Measurements from ENCODE around the gene KCNK6.
A peak's percentile ranks its signal among the peaks of the same experiment; 100 is the strongest.

KCNK6 gene

GRCh38 chr19:38298821-38299680 is 20.6 kb upstream of the KCNK6 start:
- DNase-seq (ENCODE audit: low spot score): no peak

- DNase-seq (ENCODE audit: low spot score): no peak
These were observed 15.9 kb upstream of the KCNK6 start, which contains the start of gene C19orf33 for GRCh38 chr19:38303517-38304351. TSS of gene C19orf33 (plus strand) at chr19:38304251. CDS start at chr19:38304262, 11 bp downstream.

- DNase-seq (ENCODE audit: low spot score): no peak
These were observed 15.2 kb upstream of the KCNK6 start for GRCh38 chr19:38304352-38304865.

DNA sequence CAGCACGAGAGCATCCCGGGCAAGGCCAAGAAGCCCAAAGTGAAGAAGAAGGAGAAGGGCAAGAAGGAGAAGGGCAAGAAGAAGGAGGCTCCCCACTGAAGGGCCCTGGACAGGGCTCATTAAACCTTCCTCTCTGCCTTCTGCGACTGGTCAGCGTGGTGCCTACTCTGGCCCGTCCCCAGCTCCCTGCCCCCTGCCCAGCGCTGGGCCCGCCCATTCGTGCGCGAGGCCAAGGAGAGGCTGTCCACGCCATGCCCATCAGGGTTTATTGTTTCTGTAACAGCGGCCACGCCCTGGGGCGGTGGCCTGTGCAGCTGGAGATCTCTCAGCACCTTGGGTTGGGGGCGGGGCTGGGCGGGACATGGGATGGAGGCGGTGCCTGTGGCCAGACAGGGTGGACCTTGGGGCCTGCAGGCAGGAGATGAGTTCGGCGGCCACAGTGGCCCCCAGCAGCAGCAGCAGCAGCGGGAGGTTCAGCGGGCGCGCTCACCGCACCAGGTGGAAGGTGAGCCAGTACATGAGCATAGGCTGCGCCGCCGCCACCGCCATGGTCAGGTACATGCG is 14.7 kb upstream of the KCNK6 start:
- DNase-seq (ENCODE audit: low spot score): no peak

GRCh38 chr19:38306236-38306635 is 13.4 kb upstream of the KCNK6 start:
- no peak for DNase-seq (ENCODE audit: low spot score)

DNA sequence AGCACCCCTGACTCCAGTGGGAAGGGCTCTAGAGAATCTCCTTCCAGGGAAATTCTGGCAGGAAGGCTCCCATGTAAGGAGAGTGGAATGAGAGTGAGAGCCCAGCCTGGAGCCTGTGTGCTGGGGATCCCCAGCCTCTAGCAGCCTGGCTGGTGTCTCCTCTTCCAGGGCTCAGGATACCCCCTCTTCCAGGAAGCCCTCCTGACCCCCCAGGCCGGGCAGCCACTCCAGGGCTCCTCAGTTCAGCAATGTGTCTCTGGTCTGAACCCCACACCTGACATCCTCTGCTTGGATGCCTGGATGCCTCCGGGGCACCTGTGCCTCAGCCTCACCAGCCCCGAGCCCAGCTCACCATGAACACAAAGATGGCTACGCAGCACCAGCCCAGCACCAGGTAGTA is 12.6 kb upstream of the KCNK6 start:
- DNase-seq (ENCODE audit: low spot score): no peak

DNA sequence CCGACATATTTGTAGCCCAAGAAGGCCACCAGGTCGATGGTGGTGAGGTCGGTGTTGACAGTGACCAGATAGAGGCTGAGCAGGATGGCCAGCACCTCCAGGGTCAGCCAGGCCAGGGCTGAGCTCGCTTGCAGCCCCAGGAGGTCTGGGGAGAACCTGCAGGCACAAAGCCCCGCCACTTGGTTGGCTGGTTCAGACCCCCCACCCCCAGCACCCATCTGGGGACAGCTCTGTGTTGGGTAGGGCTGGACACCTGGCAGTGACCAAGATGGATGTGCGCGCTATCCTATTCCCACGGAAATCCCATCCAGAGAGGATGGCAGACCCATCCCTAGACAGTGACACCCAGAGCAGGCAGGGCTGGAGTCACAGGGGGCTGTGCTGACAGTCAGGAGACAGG is 12.0 kb upstream of the KCNK6 start:
- no peak for DNase-seq (ENCODE audit: low spot score)

- no peak for DNase-seq (ENCODE audit: low spot score)
These were observed 11.5 kb upstream of the KCNK6 start for GRCh38 chr19:38308006-38308766.

- no peak for DNase-seq (ENCODE audit: low spot score)
These were observed 10.6 kb upstream of the KCNK6 start for GRCh38 chr19:38308926-38309614.

DNA sequence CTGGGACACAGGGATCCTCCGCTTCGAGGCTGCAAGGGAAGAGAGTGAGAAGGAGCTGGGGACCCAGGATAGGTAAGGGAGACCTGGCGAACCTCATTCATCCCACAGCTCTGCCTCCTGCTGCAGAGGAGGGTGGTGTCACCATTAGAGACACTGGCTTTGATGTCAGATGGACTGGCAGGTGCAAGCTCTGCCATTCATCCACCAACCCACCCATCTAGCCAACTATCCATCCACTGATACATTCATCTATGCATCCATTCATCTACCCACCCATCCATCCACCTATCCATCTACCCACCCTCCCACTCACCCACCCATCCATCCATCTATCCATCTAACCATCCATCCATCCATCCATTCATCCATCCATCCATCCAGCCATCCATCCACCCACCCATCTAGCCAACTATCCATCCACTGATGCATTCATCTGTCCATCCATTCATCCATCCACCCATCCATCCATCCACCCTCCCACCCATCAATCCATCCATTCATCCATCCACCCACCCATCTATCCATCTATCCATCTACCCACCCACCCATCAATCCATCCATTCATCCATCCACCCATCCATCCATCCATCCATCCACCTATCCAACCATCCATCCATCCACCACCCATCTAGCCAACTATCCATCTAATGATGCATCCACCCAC is 9.9 kb upstream of the KCNK6 start:
- no peak for DNase-seq (ENCODE audit: low spot score)

DNA sequence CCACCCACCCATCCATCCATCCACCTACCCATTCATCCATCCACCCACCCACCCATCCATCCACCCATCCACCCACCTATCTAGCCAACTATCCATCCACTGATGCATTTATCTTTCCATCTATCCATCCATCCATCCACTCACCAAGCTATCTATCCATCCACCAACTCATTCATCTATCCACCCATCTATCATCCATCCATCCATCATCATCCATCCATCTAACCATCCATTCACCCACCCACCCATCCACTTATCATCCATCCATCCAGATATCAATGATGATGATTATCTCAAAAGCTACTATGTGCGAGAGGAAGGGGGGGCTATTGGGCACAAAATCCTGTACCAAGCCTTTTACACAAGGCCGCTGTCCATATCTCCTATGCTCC is 9.4 kb upstream of the KCNK6 start:
- no peak for DNase-seq (ENCODE audit: low spot score)

DNA sequence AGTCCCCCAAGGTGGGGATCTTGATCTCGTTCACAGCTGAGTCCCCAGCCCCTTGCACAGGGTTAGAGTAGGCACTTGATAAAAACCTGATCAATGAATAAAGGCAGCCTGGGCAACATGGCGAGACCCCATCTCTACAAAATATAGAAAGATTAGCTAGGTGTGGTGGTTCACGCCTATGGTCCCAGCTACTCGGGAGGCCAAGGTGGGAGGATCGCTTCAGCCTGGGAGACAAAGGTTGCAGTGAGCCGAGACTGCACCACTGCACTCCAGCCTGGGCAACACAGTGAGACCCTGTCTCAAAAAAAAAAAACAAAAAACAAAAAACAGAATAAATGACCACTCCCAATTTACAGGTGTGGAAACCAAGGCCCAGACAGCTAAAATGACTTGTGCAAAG is 8.7 kb upstream of the KCNK6 start:
- no peak for DNase-seq (ENCODE audit: low spot score)

DNA sequence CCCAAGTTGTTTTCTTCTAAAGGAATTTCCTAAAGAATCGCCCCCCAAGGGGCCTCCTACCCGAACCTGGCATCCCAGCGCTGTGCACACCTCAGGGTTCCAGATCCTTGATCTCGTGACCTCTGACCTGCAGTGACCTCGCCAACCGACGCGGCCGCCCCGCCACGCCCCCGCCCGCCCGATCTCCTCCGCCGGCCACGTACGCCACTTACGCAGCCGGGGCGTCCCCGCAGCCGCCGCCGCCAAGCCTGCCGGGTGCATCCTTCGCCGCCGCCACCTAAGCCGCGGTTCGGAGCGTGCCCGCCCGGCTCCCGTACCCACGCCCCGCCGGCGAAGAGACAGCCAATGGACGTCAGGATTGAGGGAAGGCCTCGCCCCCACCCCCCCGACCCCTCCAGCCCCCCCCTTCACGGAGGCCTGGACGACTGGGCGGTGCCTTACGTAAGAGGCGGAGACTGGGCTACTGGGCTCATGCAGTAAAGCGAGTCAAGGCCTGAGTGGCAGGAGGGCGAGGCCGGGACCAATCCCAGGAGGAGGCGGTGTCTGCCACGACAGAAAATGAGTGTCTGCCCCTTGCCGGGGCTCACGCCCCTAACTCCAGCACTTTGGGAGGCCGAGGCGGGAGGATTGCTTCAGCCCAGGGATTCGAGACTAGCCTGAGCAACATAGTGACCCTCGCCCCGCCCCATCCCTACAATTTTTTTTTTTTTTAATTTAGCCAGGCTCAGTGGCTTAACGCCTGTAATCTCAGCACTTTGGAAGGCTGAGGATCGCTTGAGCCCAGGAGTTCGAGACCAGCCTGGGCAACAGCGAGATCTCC is 3.8 kb upstream of the KCNK6 start, which contains the start of gene YIF1B:
YIF1B (minus strand) TSS at position 291 of the 820 bp plus-strand sequence; CDS start at position 261, 30 bp downstream.
- DNase-seq (ENCODE audit: low spot score): peak; percentile 96

DNA sequence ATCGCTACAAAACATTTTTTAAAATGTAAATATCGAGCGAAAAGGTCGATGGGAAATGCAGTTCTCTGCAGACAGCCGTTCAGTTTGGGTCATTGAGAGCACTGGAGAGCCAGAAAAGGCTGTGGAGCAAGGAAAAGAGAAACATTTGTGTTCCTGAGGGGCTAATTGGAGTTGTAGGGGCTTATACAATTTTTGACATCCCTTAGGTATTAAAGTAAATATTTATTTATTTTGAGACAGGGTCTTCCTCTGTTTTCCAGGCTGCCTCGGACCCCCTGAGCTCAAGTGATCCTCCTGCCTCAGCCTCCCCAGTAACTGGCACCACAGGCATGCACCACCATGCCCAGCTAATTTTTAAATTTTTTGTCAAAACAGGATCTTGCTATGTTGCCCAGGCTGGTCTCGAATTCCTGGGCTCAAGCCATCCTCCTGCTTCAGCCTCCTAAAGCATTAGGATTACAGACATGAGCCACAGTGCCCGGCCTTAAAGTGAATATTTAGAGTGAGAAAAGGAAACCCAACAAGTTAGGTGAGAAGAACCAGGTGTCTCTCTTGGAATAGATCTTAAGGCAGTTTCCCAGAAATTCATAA is 3.1 kb upstream of the KCNK6 start:
- DNase-seq (ENCODE audit: low spot score): no peak

GRCh38 chr19:38317104-38317612 is 2.5 kb upstream of the KCNK6 start:
- peak; percentile 38 for DNase-seq (ENCODE audit: low spot score)

DNA sequence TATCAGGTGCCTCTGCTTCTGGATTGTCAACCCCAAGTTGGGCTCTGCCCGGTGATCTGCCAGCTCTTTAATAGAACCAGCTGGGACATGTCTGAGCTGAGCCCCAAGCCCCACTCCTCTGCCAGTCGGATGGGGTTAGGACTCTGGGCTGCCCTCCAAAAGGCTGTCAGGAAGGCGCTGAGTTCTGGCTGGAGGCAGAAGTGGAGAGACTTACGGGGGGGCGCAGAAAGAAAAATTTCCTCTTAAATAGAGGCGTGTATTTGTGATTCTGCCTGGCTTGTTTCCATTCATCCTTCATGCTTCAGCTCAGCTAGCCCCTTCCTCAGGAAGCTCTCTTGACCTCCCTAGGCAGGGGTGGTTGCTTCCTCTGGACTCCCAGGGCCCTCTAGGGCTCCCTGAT is 985 bp upstream of the KCNK6 start:
- DNase-seq (ENCODE audit: low spot score): no peak

GRCh38 chr19:38320969-38321339 is 1.3 kb downstream of the KCNK6 start:
- DNase-seq (ENCODE audit: low spot score): no peak

DNA sequence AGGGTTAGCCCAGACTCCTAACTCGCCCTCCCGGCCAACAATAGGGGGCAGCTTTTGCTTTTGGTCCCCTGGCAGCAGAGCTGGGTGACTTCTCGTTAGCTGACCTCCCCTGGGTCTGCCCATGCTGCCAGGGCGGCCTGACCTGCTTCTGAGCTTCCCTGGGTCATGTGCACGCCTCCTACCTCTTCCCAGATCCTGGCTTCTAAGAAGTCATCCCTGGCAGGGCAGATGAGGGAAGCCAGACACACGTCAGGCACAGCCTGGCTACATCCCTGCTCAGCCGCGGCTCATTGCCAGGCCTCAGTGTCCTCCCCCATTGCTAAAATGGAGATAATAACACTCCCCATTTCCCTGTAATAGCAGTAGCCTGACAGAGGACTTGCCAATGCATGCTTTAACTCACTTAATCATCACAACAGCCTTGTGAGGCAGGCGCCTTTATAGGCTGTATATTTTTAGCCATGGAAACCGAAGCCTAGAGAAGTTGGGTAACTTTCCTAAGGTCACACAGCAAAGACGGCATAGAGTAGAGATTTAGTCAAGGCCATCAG is 2.1 kb downstream of the KCNK6 start:
- no peak for DNase-seq (ENCODE audit: low spot score)

GRCh38 chr19:38323291-38323690 is 3.6 kb downstream of the KCNK6 start:
- DNase-seq (ENCODE audit: low spot score): no peak

Measured in CD4-positive, alpha-beta T cell treated with Interleukin-15 for 4 hours (primary cell).